Astrocyte (in vitro differentiated cells and primary cell): Measurements from ENCODE around the gene CFAP74.

Experiments used
- EZH2 ChIP-seq: IDR thresholded peaks from 2 replicates; pipeline ENCODE4 v1.6.1; 2012; ENCODE audit warnings: mild to moderate bottlenecking, low read length, inconsistent platforms; ENCODE audit not compliant: insufficient read depth
- TF ChIP-seq, protein P1 (sequence below): IDR thresholded peaks from 2 replicates; pipeline ENCODE4 v1.5.1; 2011; ENCODE audit warnings: low read depth, mild to moderate bottlenecking, inconsistent platforms, low read length, moderate library complexity; ENCODE audit not compliant: insufficient read depth

DNA sequence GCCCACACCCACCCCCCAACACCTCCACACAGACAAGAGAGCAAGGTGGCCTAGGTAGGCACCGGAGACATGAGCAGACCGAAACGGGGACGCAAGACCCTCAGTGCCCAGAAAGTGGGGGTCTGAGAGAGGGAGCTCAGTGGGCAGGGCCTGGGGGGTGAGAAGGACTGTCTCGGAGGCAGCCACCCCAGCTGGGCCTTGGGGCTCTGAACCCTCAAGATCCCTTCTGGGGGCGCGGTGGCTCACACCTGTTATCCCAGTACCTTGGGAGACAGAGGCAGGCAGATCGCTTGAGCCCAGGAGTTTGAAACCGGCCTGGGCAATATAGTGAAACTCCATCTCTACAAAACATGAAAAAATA, 103.6 kb downstream of the CFAP74 start:
- TF ChIP-seq EZH2: no peak
- TF ChIP-seq, protein P1, sequence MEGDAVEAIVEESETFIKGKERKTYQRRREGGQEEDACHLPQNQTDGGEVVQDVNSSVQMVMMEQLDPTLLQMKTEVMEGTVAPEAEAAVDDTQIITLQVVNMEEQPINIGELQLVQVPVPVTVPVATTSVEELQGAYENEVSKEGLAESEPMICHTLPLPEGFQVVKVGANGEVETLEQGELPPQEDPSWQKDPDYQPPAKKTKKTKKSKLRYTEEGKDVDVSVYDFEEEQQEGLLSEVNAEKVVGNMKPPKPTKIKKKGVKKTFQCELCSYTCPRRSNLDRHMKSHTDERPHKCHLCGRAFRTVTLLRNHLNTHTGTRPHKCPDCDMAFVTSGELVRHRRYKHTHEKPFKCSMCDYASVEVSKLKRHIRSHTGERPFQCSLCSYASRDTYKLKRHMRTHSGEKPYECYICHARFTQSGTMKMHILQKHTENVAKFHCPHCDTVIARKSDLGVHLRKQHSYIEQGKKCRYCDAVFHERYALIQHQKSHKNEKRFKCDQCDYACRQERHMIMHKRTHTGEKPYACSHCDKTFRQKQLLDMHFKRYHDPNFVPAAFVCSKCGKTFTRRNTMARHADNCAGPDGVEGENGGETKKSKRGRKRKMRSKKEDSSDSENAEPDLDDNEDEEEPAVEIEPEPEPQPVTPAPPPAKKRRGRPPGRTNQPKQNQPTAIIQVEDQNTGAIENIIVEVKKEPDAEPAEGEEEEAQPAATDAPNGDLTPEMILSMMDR: no peak
